Liver (tissue), 9 donors: ENCODE data around the gene KIRREL3. TPM values are rescaled to one million over a fixed set of nuclear protein-coding genes. Genes with fewer than 3 reads are reported as not detected.

Experiments
- DNase-seq: peaks from one replicate; pipeline ENCODE4 v3.0.0-alpha.2; 2017; ENCODE audit warnings: low spot score
- H3K27ac ChIP-seq, 2 donors: one replicate each; pipeline ENCODE4 v1.7.0; 2013; ENCODE audit warnings: inconsistent platforms in 2 of 2, low read length in 2 of 2, control low read depth in 1 of 2, low read depth in 1 of 2, mild to moderate bottlenecking in 1 of 2
- H3K27me3 ChIP-seq, 4 donors: one replicate each; pipeline versions ENCODE4 v1.6.1 to v1.7.0; 2013; ENCODE audit warnings: low read length in 3 of 4, inconsistent platforms in 1 of 4, mild to moderate bottlenecking in 1 of 4, moderate library complexity in 1 of 4; ENCODE audit not compliant: control insufficient read depth in 4 of 4, insufficient read depth in 4 of 4
- H3K36me3 ChIP-seq, 4 donors: one replicate each; pipeline versions ENCODE4 v1.6.1 to v1.7.0; 2013; ENCODE audit warnings: low read length in 3 of 4, mild to moderate bottlenecking in 3 of 4, low read depth in 1 of 4, moderate library complexity in 1 of 4; ENCODE audit not compliant: control insufficient read depth in 4 of 4, insufficient read depth in 3 of 4
- H3K4me1 ChIP-seq, 4 donors: one replicate each; pipeline versions ENCODE4 v1.6.1 to v1.7.0; 2013; ENCODE audit warnings: low read length in 3 of 4, mild to moderate bottlenecking in 3 of 4, moderate library complexity in 1 of 4; ENCODE audit not compliant: control insufficient read depth in 4 of 4, insufficient read depth in 4 of 4
- H3K4me3 ChIP-seq, 3 donors: one replicate each; pipeline versions ENCODE4 v1.6.1 to v1.7.0; 2013; ENCODE audit warnings: low read length in 3 of 3, control low read depth in 1 of 3, low read depth in 1 of 3, mild to moderate bottlenecking in 1 of 3
- H3K9ac ChIP-seq, 2 donors: one replicate each; pipeline ENCODE4 v1.7.0; 2013; ENCODE audit warnings: low read length in 2 of 2, mild to moderate bottlenecking in 2 of 2, moderate library complexity in 2 of 2, control low read depth in 1 of 2, low read depth in 1 of 2
- H3K9me3 ChIP-seq, 4 donors: one replicate each; pipeline versions ENCODE4 v1.6.1 to v1.7.0; 2013; ENCODE audit warnings: low read length in 3 of 4; ENCODE audit not compliant: control insufficient read depth in 4 of 4
- EGR1 ChIP-seq, 2 donors: IDR thresholded peaks; 2 replicates each; pipeline ENCODE4 v1.6.1; 2016 to 2018; ENCODE audit warnings: antibody characterized with exemption in 2 of 2, low read depth in 2 of 2
- GABPA ChIP-seq, 2 donors: IDR thresholded peaks in 1 of 2; conservative IDR thresholded peaks in 1 of 2; 2 replicates each; pipeline ENCODE4 v1.6.1; 2016; ENCODE audit warnings: antibody characterized with exemption in 2 of 2, mild to moderate bottlenecking in 1 of 2, moderate library complexity in 1 of 2
- HNF4A ChIP-seq, 2 donors: conservative IDR thresholded peaks; 2 replicates each; pipeline ENCODE4 v1.6.1; 2016; ENCODE audit warnings: antibody characterized with exemption in 2 of 2, mild to moderate bottlenecking in 2 of 2
- HNF4G ChIP-seq: IDR thresholded peaks from 2 replicates; pipeline ENCODE4 v1.6.1; 2016; ENCODE audit warnings: antibody characterized with exemption
- JUND ChIP-seq, 2 donors: IDR thresholded peaks; 2 replicates each; pipeline ENCODE4 v1.6.1; 2016; ENCODE audit warnings: antibody characterized with exemption in 2 of 2
- MAX ChIP-seq: IDR thresholded peaks from 2 replicates; pipeline ENCODE4 v1.6.1; 2016; ENCODE audit warnings: antibody characterized with exemption
- NR2F2 ChIP-seq: IDR thresholded peaks from 2 replicates; pipeline ENCODE4 v1.6.1; 2016; ENCODE audit warnings: antibody characterized with exemption
- RAD21 ChIP-seq, 2 donors: IDR thresholded peaks; 2 replicates each; pipeline ENCODE4 v1.6.1; 2016; ENCODE audit warnings: antibody characterized with exemption in 2 of 2, mild to moderate bottlenecking in 2 of 2
- RXRA ChIP-seq, 2 donors: IDR thresholded peaks; 2 replicates each; pipeline ENCODE4 v1.6.1; 2017 to 2018; ENCODE audit warnings: antibody characterized with exemption in 2 of 2, mild to moderate bottlenecking in 1 of 2
- SP1 ChIP-seq: IDR thresholded peaks from 2 replicates; pipeline ENCODE4 v1.6.1; 2018; ENCODE audit warnings: antibody characterized with exemption, mild to moderate bottlenecking
- TAF1 ChIP-seq: conservative IDR thresholded peaks from 2 replicates; pipeline ENCODE4 v1.6.1; 2016; ENCODE audit warnings: antibody characterized with exemption, mild to moderate bottlenecking
- YY1 ChIP-seq: IDR thresholded peaks from 2 replicates; pipeline ENCODE4 v1.6.1; 2016; ENCODE audit warnings: antibody characterized with exemption, mild to moderate bottlenecking
- ZBTB33 ChIP-seq: IDR thresholded peaks from 2 replicates; pipeline ENCODE4 v1.6.1; 2016; ENCODE audit warnings: antibody characterized with exemption
- WGBS: extraction: QIAGEN DNeasy Blood & Tissue Kit; methylation state at CpG from one replicate; pipeline ENCODE4 v1.1.7; 2013; 5-methylcytosine and 5-hydroxymethylcytosine counted together
- polyA plus RNA-seq, 2 donors: library from polyadenylated mRNA; stranded (reverse) in 1 of 2; unstranded in 1 of 2; fragments of 200-250 nt in 1 of 2; fragments of >200 nt in 1 of 2; fragmentation: Nextera tagmentation in 1 of 2; extraction: Ambion mirVana in 1 of 2; gene quantifications; one replicate each; pipeline versions ENCODE4 v1.2.1 to v1.2.3, GENCODE V29; 2013 to 2015
- total RNA-seq, 2 donors: library from RNA; depleted of rRNA; stranded (reverse); fragments of >200 nt; gene quantifications; one replicate each; pipeline ENCODE4 v1.2.3, GENCODE V29; 2014
- TF ChIP-seq, protein P1 (sequence below): fragments of 150-350 bp; IDR thresholded peaks from 2 replicates; pipeline ENCODE4 v1.5.1; 2017; ENCODE audit warnings: improper control_type of control experiment, low read depth, low read length; ENCODE audit not compliant: missing input control
- TF ChIP-seq, protein P2 (sequence below): IDR thresholded peaks from 2 replicates; pipeline ENCODE4 v1.6.1; 2016; ENCODE audit warnings: antibody characterized with exemption
- TF ChIP-seq, protein P3 (sequence below): IDR thresholded peaks from 2 replicates; pipeline ENCODE4 v1.6.1; 2016; ENCODE audit warnings: antibody characterized with exemption, mild to moderate bottlenecking
- donor health status: healthy.
- donor health status: healthy.
- donor health status: healthy.
- donor health status: healthy.
- donor health status: healthy.

The KIRREL3 gene
- total and polyA plus RNA-seq, 4 donors = 0.03 to 0.29 (median 0.08) TPM; not detected in 1

DNA sequence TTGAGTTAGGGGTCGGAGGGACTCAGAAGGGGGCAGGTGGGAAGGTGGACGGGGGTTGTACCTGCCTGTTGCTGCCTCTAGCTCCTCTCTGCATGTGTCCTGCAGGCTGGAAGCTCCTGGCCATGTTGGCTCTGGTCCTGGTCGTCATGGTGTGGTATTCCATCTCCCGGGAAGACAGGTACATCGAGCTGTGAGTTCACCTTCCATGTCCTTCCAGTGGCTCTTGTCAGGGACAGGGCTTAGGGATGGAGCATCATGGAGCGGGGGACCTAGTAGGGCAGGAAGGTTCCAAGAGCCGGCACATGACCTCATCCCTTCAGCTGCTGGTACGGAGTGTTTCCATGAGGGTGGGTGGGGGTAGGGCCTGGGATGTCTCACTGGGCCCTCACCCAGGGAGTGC lies 594.2 kb downstream of the KIRREL3 start:
- Histone ChIP-seq H3K9me3 (no peaks in the 10 kb centered on the region), H3K36me3 (peaks cover 0 to 34% (median 10%) of the 10 kb centered on the region in 4 donors), H3K4me3 (no peak overlapping the region), H3K9ac (no peak overlapping the region), H3K4me1 (no peaks in the 10 kb centered on the region), H3K27me3 (no peaks in the 10 kb centered on the region), H3K27ac (no peak overlapping the region)
- DNase-seq = no peak
- 96% methylated on average over 8 of the region's 8 CpGs for WGBS
- TF ChIP-seq HNF4G (no peak), RAD21 (IDR thresholded peaks at IDR 0.05) (no peak), JUND (IDR thresholded peaks at IDR 0.05) (no peak), GABPA (IDR thresholded peaks at IDR 0.05 in 1 of 2, conservative IDR thresholded peaks at IDR 0.05 in 1 of 2) (no peak), NR2F2 (no peak), TAF1 (no peak), ZBTB33 (no peak), YY1 (no peak)
- TF ChIP-seq, protein P1, sequence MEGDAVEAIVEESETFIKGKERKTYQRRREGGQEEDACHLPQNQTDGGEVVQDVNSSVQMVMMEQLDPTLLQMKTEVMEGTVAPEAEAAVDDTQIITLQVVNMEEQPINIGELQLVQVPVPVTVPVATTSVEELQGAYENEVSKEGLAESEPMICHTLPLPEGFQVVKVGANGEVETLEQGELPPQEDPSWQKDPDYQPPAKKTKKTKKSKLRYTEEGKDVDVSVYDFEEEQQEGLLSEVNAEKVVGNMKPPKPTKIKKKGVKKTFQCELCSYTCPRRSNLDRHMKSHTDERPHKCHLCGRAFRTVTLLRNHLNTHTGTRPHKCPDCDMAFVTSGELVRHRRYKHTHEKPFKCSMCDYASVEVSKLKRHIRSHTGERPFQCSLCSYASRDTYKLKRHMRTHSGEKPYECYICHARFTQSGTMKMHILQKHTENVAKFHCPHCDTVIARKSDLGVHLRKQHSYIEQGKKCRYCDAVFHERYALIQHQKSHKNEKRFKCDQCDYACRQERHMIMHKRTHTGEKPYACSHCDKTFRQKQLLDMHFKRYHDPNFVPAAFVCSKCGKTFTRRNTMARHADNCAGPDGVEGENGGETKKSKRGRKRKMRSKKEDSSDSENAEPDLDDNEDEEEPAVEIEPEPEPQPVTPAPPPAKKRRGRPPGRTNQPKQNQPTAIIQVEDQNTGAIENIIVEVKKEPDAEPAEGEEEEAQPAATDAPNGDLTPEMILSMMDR = no peak

DNA sequence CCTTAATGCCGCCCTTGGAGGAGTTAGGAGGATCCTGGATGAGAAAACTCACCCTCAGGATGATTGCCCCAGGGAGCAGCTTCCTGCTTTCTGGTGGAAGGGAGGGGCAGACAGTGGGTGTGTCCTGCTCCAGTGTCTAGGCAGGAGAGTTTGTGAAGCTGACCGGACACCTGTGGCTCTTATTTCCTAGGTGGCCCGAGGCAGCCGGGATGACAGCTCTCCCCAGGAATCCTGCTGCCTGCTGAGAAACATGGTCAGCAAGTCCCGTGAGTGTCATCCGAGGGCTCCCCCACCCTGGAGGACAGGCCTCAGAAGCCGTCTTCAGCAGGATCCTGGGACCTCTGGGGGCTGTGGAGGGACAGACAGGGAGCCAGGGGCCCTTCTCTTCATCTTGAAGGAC lies 594.7 kb downstream of the KIRREL3 start:
- Histone ChIP-seq H3K9ac (no peak overlapping the region), H3K4me1 (no peaks in the 10 kb centered on the region)

More for the DNA sequence above, 594.7 kb downstream of the KIRREL3 start:
- H3K27me3 ChIP-seq = no peaks in the 10 kb centered on the region
- no peak for DNase-seq
- H3K4me3 ChIP-seq = no peak overlapping the region
- no peak overlapping the region for H3K27ac ChIP-seq
- no peaks in the 10 kb centered on the region for H3K9me3 ChIP-seq
- TF ChIP-seq, protein P1 = no peak
- TF ChIP-seq HNF4G (no peak), RXRA (IDR thresholded peaks at IDR 0.05) (no peak), TAF1 (no peak), HNF4A (conservative IDR thresholded peaks at IDR 0.05) (no peak), SP1 (no peak), MAX (no peak), ZBTB33 (no peak), GABPA (IDR thresholded peaks at IDR 0.05 in 1 of 2, conservative IDR thresholded peaks at IDR 0.05 in 1 of 2) (no peak), EGR1 (IDR thresholded peaks at IDR 0.05; ENCODE audit: low read depth in 2 of 2) (no peak), NR2F2 (no peak), JUND (IDR thresholded peaks at IDR 0.05) (no peak), YY1 (no peak)
- TF ChIP-seq, protein P2, sequence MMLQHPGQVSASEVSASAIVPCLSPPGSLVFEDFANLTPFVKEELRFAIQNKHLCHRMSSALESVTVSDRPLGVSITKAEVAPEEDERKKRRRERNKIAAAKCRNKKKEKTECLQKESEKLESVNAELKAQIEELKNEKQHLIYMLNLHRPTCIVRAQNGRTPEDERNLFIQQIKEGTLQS = no peak
- TF ChIP-seq, protein P3, sequence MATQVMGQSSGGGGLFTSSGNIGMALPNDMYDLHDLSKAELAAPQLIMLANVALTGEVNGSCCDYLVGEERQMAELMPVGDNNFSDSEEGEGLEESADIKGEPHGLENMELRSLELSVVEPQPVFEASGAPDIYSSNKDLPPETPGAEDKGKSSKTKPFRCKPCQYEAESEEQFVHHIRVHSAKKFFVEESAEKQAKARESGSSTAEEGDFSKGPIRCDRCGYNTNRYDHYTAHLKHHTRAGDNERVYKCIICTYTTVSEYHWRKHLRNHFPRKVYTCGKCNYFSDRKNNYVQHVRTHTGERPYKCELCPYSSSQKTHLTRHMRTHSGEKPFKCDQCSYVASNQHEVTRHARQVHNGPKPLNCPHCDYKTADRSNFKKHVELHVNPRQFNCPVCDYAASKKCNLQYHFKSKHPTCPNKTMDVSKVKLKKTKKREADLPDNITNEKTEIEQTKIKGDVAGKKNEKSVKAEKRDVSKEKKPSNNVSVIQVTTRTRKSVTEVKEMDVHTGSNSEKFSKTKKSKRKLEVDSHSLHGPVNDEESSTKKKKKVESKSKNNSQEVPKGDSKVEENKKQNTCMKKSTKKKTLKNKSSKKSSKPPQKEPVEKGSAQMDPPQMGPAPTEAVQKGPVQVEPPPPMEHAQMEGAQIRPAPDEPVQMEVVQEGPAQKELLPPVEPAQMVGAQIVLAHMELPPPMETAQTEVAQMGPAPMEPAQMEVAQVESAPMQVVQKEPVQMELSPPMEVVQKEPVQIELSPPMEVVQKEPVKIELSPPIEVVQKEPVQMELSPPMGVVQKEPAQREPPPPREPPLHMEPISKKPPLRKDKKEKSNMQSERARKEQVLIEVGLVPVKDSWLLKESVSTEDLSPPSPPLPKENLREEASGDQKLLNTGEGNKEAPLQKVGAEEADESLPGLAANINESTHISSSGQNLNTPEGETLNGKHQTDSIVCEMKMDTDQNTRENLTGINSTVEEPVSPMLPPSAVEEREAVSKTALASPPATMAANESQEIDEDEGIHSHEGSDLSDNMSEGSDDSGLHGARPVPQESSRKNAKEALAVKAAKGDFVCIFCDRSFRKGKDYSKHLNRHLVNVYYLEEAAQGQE = no peak
- 89% methylated on average over 7 of the region's 7 CpGs for WGBS
- H3K36me3 ChIP-seq = peaks cover 0 to 34% (median 10%) of the 10 kb centered on the region in 4 donors
